ENCODE data around the gene GNB1L. TPM values are rescaled to one million over a fixed set of nuclear protein-coding genes. Genes with fewer than 3 reads are reported as not detected.

GNB1L gene
- total RNA-seq, 1 experiment from 2014 or later: 12.2 TPM

GRCh38 chr22:19843107-19843856 lies 11.4 kb downstream of the GNB1L start:
- no TSS peak for BruUV-seq (replicated peaks)
- no peak for ATAC-seq
- Histone ChIP-seq H3K4me3 (ENCODE audit: low read depth in 2 of 2, low read length in 2 of 2) (no peak overlapping the region), H3K9me3 (ENCODE audit: control insufficient read depth, insufficient read depth, low read depth, low read length) (no peaks in the 10 kb centered on the region), H3K27ac (ENCODE audit: low read length) (no peak overlapping the region), H3K27me3 (ENCODE audit: control insufficient read depth, insufficient read depth, low read length) (no peaks in the 10 kb centered on the region), H3K4me1 (ENCODE audit: control insufficient read depth, insufficient read depth, low read length) (peaks cover 22% of the 10 kb centered on the region), H3K36me3 (ENCODE audit: control insufficient read depth, insufficient read depth, low read length) (no peaks in the 10 kb centered on the region)
- DNase-seq (ENCODE audit: low read depth, low spot score): no peak
- intact Hi-C loops (cut with micrococcal nuclease; ENCODE audit: unreplicated experiment) (no loop called here), in situ Hi-C loops (cut with HindIII; ENCODE audit: low pct_unique_long_range_greater_than_20kb, low sequenced_read_pairs) (no loop called here)
- ChIA-PET CTCF (no interaction called here), POLR2A (no interaction called here)
- TF ChIP-seq TCF7L2 (IDR thresholded peaks at IDR 0.05; ENCODE audit: low read depth, low read length) (no peak), POLR2AphosphoS5 (IDR thresholded peaks at IDR 0.05; ENCODE audit: low read depth, low read length) (no peak), REST (IDR thresholded peaks at IDR 0.05; ENCODE audit: insufficient read depth in 1 of 2, low read depth in 2 of 2, low read length in 1 of 2) (no peak), CTCF (IDR thresholded peaks at IDR 0.05) (no peak), SIN3A (IDR thresholded peaks at IDR 0.05; ENCODE audit: borderline replicate concordance, insufficient read depth, low read depth, low read length) (no peak)

- DNase-seq (ENCODE audit: low read depth, low spot score) (no peak), ATAC-seq (no peak)
- in situ Hi-C loops (cut with HindIII; ENCODE audit: low pct_unique_long_range_greater_than_20kb, low sequenced_read_pairs) (no loop called here), intact Hi-C loops (cut with micrococcal nuclease; ENCODE audit: unreplicated experiment) (no loop called here)
- no peaks in the 10 kb centered on the region for H3K9me3 ChIP-seq (ENCODE audit: control insufficient read depth, insufficient read depth, low read depth, low read length)
- BruUV-seq (replicated peaks): no TSS peak
- no peak overlapping the region for H3K27ac ChIP-seq (ENCODE audit: low read length)
- POLR2A ChIA-PET: no interaction called here
- TF ChIP-seq SIN3A (IDR thresholded peaks at IDR 0.05; ENCODE audit: borderline replicate concordance, insufficient read depth, low read depth, low read length) (no peak), CTCF (IDR thresholded peaks at IDR 0.05) (no peak), POLR2AphosphoS5 (IDR thresholded peaks at IDR 0.05; ENCODE audit: low read depth, low read length) (no peak), REST (IDR thresholded peaks at IDR 0.05; ENCODE audit: insufficient read depth in 1 of 2, low read depth in 2 of 2, low read length in 1 of 2) (no peak), TCF7L2 (IDR thresholded peaks at IDR 0.05; ENCODE audit: low read depth, low read length) (no peak)
- H3K36me3 ChIP-seq (ENCODE audit: control insufficient read depth, insufficient read depth, low read length): no peaks in the 10 kb centered on the region
- H3K4me1 ChIP-seq (ENCODE audit: control insufficient read depth, insufficient read depth, low read length): peaks cover 22% of the 10 kb centered on the region
- CTCF ChIA-PET: no interaction called here
- H3K27me3 ChIP-seq (ENCODE audit: control insufficient read depth, insufficient read depth, low read length): no peaks in the 10 kb centered on the region
- H3K4me3 ChIP-seq (ENCODE audit: low read depth in 2 of 2, low read length in 2 of 2): no peak overlapping the region
Observed at GRCh38 chr22:19842393-19843106, 12.1 kb downstream of the GNB1L start.

Measured in Panc1 (cell line).